Upper lobe of left lung (tissue), 6 donors: ENCODE results near the gene SMAP1. TPM values are rescaled to one million over a fixed set of nuclear protein-coding genes. Genes with fewer than 3 reads are reported as not detected.

Experiments
- ATAC-seq, 2 donors: fragments of 200-7000 bp; cut with Tn5 transposase; one replicate each; pipeline ENCODE4 v1.9.1; 2022; ENCODE audit warnings: mild to moderate bottlenecking in 2 of 2, moderate library complexity in 2 of 2; ENCODE audit not compliant: low FRiP score in 2 of 2
- DNase-seq, 2 donors: peaks; one replicate each; pipeline ENCODE4 v3.0.0-alpha.2; 2019 to 2020
- H3K27ac ChIP-seq, 4 donors: fragments of 200-600 bp; sonication (generic); one replicate each; pipeline ENCODE4 v1.5.1; 2016 to 2019
- H3K27me3 ChIP-seq, 4 donors: fragments of 200-600 bp; sonication (generic); one replicate each; pipeline ENCODE4 v1.5.1; 2017 to 2019
- H3K36me3 ChIP-seq, 4 donors: fragments of 200-600 bp; sonication (generic); one replicate each; pipeline ENCODE4 v1.5.1; 2016 to 2019
- H3K4me1 ChIP-seq, 4 donors: fragments of 200-600 bp; sonication (generic); one replicate each; pipeline ENCODE4 v1.5.1; 2018 to 2019
- H3K4me3 ChIP-seq, 4 donors: fragments of 200-600 bp; sonication (generic); one replicate each; pipeline ENCODE4 v1.5.1; 2017 to 2019; ENCODE audit warnings: mild to moderate bottlenecking in 2 of 4, moderate library complexity in 1 of 4
- H3K9me3 ChIP-seq, 4 donors: fragments of 200-600 bp; sonication (generic); one replicate each; pipeline ENCODE4 v1.5.1; 2018 to 2019
- CTCF ChIP-seq, 6 experiments: fragments of 450-650 bp in 4 of 6; fragments of 200-600 bp in 2 of 6; sonication (generic) in 2 of 6; IDR thresholded peaks; one replicate each; pipeline ENCODE4 v1.5.1; 2016 to 2019; ENCODE audit warnings: antibody characterized with exemption in 6 of 6
- EP300 ChIP-seq, 4 donors: sonication (generic); formaldehyde crosslinking; IDR thresholded peaks; one replicate each; pipeline ENCODE4 v1.5.1; 2017; ENCODE audit warnings: antibody characterized with exemption in 4 of 4, control low read depth in 2 of 4
- POLR2A ChIP-seq, 4 donors: fragments of 450-650 bp; IDR thresholded peaks; one replicate each; pipeline ENCODE4 v1.5.1; 2016 to 2017; ENCODE audit warnings: antibody characterized with exemption in 4 of 4, mild to moderate bottlenecking in 2 of 4
- POLR2AphosphoS5 ChIP-seq, 2 donors: sonication (generic); formaldehyde crosslinking; IDR thresholded peaks; one replicate each; pipeline ENCODE4 v1.5.1; 2017; ENCODE audit warnings: antibody characterized with exemption in 2 of 2
- WGBS, 2 donors: methylation state at CpG; one replicate each; pipeline ENCODE4 v1.1.5; 2017 to 2018; 5-methylcytosine and 5-hydroxymethylcytosine counted together
- total RNA-seq, 6 donors: library from RNA; depleted of rRNA in 4 of 6; stranded (reverse); fragments of >200 nt in 4 of 6; gene quantifications; one replicate each; pipeline versions ENCODE4 v1.1.0 to v1.2.1, GENCODE V29; 2016 to 2021
- donor health status: DM: no; HTN: no; CAD: no; lungs with moderate emphysema.
- donor health status: DM: no; HTN: yes; CAD: no; lungs with severe emphysema.

Gene SMAP1
- total RNA-seq, 6 donors from 2014 or later = 16.3 to 34.4 (median 21.7) TPM

- peaks cover 5 to 30% (median 12%) of the 10 kb centered on the region in 4 donors for H3K4me1 ChIP-seq
- no peak for ATAC-seq
Observed at GRCh38 chr6:70685494-70686180, 18.0 kb downstream of the SMAP1 start.

GRCh38 chr6:70686548-70687133, 19.0 kb downstream of the SMAP1 start:
- ATAC-seq = peak in 1 of 2 donors; percentile 80

More at GRCh38 chr6:70685494-70686180, 18.0 kb downstream of the SMAP1 start:
- H3K4me3 ChIP-seq = no peak overlapping the region
- no peaks in the 10 kb centered on the region for H3K9me3 ChIP-seq
- H3K36me3 ChIP-seq = no peaks in the 10 kb centered on the region
- H3K27me3 ChIP-seq = no peaks in the 10 kb centered on the region
- no peak overlapping the region for H3K27ac ChIP-seq
- no peak for DNase-seq
- TF ChIP-seq CTCF (IDR thresholded peaks at IDR 0.05) (no peak), POLR2AphosphoS5 (IDR thresholded peaks at IDR 0.05) (no peak), POLR2A (IDR thresholded peaks at IDR 0.05) (no peak), EP300 (IDR thresholded peaks at IDR 0.05) (no peak)
- 69 to 71% methylated on average over 4 of the region's 4 CpGs for WGBS, 2 donors

GRCh38 chr6:70693887-70694286, 26.2 kb downstream of the SMAP1 start:
- H3K9me3 ChIP-seq = no peaks in the 10 kb centered on the region
- H3K36me3 ChIP-seq = no peaks in the 10 kb centered on the region
- no peak overlapping the region for H3K27ac ChIP-seq
- DNase-seq = no peak
- H3K4me1 ChIP-seq = peaks cover 0 to 8% (median 2%) of the 10 kb centered on the region in 4 donors
- no peak for TF ChIP-seq POLR2AphosphoS5 (IDR thresholded peaks at IDR 0.05)
- TF ChIP-seq POLR2A (IDR thresholded peaks at IDR 0.05) = no peak
- TF ChIP-seq CTCF (IDR thresholded peaks at IDR 0.05) = no peak
- no peak for TF ChIP-seq EP300 (IDR thresholded peaks at IDR 0.05)
- no peak overlapping the region for H3K4me3 ChIP-seq
- 53 to 65% methylated on average over 1 of the region's 1 CpG for WGBS, 2 donors
- no peak for ATAC-seq
- H3K27me3 ChIP-seq = no peaks in the 10 kb centered on the region

More at GRCh38 chr6:70686548-70687133, 19.0 kb downstream of the SMAP1 start:
- no peaks in the 10 kb centered on the region for H3K27me3 ChIP-seq
- no peak for TF ChIP-seq POLR2A (IDR thresholded peaks at IDR 0.05)
- peak; percentile 51 to 77 (median 70) for TF ChIP-seq CTCF (IDR thresholded peaks at IDR 0.05)
- TF ChIP-seq EP300 (IDR thresholded peaks at IDR 0.05) = no peak
- TF ChIP-seq POLR2AphosphoS5 (IDR thresholded peaks at IDR 0.05) = no peak
- no peak for DNase-seq
- no peaks in the 10 kb centered on the region for H3K9me3 ChIP-seq
- 16 to 18% methylated on average over 3 of the region's 3 CpGs for WGBS, 2 donors
- no peak overlapping the region for H3K27ac ChIP-seq
- peaks cover 5 to 30% (median 12%) of the 10 kb centered on the region in 4 donors for H3K4me1 ChIP-seq
- no peaks in the 10 kb centered on the region for H3K36me3 ChIP-seq
- H3K4me3 ChIP-seq = no peak overlapping the region

- no peak for TF ChIP-seq POLR2AphosphoS5 (IDR thresholded peaks at IDR 0.05)
- TF ChIP-seq CTCF (IDR thresholded peaks at IDR 0.05) = no peak
- no peak for TF ChIP-seq EP300 (IDR thresholded peaks at IDR 0.05)
- no peak for TF ChIP-seq POLR2A (IDR thresholded peaks at IDR 0.05)
- no peak for DNase-seq
- no peak overlapping the region for H3K27ac ChIP-seq
- H3K36me3 ChIP-seq = no peaks in the 10 kb centered on the region
- peaks cover 0 to 8% (median 2%) of the 10 kb centered on the region in 4 donors for H3K4me1 ChIP-seq
- H3K4me3 ChIP-seq = no peak overlapping the region
- ATAC-seq = no peak
- H3K27me3 ChIP-seq = no peaks in the 10 kb centered on the region
- WGBS, 2 donors = 90 to 100% methylated on average over 1 of the region's 1 CpG
- H3K9me3 ChIP-seq = no peaks in the 10 kb centered on the region
Observed at GRCh38 chr6:70694371-70694770, 26.7 kb downstream of the SMAP1 start.
